GM19452 (cell line): ENCODE data around the gene SELENOF.
"Not testable (repeated sequence)": the region's sequence is repeated elsewhere in the genome, so short reads cannot be mapped to it uniquely, and the experiment has no call there.

Experiments
- ATAC-seq: cut with Tn5 transposase; IDR thresholded peaks from one replicate; pipeline ENCODE4 v1.9.1; 2021; ENCODE audit not compliant: unreplicated experiment

The SELENOF gene

GRCh38 chr1:86922445-86922844, 8.5 kb upstream of the SELENOF start:
- no peak for ATAC-seq

- ATAC-seq: no peak
These were observed 2.8 kb upstream of the SELENOF start for GRCh38 chr1:86916752-86917151.

DNA sequence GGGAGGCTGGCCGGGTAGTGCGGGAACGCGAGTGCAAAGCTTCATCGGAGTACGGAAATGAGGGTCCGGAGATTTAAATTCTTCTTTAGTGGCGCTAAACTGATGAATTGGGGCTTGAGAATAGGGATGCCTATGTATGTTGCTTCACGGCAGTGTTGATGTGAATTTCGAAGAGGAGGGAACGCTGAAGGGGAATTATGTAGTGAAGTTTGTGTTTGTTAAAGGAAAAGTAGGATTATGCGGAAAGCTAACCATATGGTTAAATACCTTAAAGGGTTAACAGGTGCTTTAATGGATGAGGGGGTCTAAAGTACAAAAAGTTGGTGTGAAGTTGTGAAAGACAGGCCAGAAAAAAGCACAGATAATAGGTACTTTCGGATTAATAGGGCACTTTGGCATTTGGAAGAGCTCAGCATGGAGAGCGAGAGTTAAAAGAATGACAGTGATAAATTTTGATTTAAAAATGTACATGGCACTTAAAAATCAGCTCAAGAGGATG, 1.9 kb upstream of the SELENOF start:
- no peak for ATAC-seq

DNA sequence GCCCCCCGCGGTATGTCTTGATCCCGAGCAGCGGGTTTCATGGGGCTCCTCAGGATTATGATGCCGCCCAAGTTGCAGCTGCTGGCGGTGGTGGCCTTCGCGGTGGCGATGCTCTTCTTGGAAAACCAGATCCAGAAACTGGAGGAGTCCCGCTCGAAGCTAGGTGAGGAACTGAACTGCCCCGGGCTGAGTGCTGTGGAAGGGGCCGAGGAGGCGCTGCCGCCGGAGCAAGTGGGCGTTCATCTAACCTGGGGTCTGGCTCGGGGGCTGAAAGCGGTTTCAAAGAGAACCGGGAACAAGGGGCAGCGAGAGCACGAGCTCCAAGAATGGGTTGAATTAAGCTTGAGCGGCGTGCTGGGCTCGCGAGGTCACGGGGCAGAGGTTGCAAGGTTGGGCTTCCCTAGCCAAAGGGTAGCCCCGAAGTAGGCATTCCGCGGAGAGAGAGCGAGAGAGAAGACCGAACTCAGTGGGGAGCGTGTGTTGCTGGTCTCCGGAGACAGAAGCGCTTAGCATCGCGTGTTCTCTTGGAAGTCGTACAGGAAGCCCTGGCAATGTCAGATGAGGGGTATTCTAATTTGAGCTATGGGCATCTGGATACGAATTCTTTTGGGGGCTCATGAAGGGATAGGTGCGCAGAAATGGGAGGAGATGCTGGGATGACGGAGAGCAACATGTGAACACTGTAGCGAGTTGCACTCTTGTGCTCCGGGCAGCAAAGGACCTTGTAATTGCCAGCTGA, 1.2 kb upstream of the SELENOF start:
- peak; percentile 22 for ATAC-seq

GRCh38 chr1:86914601-86914997, 673 bp upstream of the SELENOF start, which contains the start of gene HS2ST1:
Gene HS2ST1, plus strand, starts transcription at chr1:86914635.
- ATAC-seq: no peak

DNA sequence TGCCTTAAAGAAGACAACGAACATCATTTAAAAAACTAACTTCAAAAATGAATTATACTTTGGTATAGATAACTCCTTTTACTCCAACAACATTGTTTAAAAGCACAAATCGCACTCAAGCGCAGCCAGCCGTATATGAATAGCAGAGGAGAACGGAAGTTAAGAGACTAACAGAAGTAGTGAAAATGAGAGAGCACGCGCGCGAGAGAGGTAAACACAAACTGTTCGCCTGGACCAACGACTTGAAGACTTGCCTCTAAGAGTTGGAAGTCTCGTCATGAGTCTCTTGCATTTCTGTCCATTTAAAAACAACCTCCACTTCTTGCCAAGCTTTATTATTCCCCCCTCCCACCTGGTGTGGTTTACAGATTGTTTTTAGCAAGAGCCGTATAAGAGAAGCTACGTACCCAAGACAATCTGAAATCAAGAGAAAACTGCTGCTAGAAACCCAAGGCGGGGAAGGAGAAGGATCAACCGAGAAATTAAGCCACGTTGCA, 479 bp downstream of the SELENOF start:
- peak; percentile 17 for ATAC-seq

GRCh38 chr1:86912281-86912900, 1.5 kb downstream of the SELENOF start:
- no peak for ATAC-seq

- no peak for ATAC-seq
These were observed 7.5 kb downstream of the SELENOF start for GRCh38 chr1:86906419-86906818.

- ATAC-seq: no peak
These were observed 8.1 kb downstream of the SELENOF start for GRCh38 chr1:86905875-86906274.

DNA sequence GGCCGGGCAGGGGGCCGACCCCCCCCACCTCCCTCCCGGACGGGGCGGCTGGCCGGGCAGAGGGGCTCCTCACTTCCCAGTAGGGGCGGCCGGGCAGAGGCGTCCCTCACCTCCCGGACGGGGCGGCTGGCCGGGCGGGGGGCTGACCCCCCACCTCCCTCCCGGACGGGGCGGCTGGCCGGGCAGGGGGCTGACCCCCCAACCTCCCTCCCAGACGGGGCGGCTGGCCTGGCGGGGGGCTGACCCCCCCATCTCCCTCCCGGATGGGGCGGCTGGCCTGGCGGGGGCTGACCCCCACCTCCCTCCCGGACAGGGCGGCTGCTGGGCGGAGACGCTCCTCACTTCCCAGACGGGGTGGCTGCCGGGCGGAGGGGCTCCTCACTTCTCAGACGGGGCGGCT, 14.5 kb downstream of the SELENOF start:
- not testable (repeated sequence) for ATAC-seq

DNA sequence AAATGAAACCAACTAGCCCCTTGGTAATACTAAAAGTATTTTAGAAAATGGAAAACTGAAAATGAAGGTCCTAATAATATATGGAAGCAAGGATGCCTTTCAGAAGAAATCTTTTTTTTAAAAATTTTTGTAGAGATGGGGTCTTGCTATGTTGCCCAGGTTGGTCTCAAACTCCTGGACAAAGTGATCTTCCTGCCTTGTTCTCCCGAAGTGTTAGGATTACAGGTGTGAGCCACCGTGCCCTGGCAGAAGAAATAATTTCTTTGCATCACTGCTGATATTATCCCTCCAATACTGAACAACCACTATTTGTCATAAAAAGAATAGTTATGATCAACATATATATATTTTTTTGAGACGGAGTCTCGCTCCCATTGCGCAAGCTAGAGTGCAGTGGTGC, 25.6 kb downstream of the SELENOF start:
- no peak for ATAC-seq

- ATAC-seq: no peak
These were observed 26.3 kb downstream of the SELENOF start for GRCh38 chr1:86887479-86888162.

DNA sequence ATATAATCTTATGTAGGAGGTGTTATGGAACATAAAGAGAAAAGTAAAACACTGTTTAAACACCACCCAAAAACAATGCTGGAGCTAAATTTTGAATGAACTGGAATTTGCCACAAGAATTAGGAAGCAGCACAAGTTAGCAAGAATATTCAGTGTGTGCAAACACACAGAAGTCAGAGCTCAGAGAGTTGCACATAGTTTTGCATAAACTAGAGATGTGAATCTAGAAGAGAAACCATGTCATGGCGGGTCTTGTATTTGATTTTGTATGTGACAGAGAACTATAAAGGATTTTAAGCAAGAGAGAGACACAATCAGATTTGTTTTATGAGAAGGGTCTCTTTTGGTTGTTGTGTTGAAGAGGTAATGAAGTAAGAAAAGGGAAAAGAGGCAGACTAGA, 38.2 kb downstream of the SELENOF start:
- no peak for ATAC-seq

DNA sequence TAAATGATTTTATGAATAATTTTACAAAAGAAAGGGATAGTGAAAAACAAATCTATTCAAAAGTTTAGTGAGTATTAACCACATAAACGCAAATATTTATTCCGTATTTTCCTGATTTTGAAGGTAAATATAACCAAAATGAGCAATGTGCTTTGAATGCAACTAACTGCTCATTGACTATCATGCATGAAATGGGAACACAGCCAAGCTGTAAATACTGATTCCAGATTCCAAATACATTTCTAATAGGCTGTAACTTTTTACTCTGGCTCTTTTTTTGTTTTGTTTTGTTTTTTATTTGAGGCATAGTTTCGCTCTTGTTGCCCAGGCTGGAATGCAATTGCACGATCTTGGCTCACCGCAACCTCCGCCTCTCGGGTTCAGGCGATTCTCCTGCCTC, 41.8 kb downstream of the SELENOF start:
- ATAC-seq: no peak

DNA sequence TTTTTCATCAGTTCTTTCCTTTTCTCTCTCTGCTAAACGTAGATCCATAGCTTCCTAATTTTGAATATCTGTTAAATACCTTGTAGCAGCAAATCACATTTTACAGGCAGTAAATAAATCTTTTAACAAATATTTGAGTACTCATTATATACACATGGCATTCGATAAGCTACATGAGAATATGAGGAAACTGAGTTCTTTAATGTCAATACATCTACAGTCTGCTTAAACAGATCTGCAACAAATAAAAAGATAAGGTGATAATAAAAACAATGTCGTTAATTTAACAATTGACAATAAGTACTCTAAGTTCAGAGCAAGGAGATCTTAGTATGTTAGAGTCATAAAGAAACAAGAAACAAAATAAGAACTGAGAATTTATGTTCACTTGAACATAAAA, 42.9 kb downstream of the SELENOF start:
- ATAC-seq: no peak

DNA sequence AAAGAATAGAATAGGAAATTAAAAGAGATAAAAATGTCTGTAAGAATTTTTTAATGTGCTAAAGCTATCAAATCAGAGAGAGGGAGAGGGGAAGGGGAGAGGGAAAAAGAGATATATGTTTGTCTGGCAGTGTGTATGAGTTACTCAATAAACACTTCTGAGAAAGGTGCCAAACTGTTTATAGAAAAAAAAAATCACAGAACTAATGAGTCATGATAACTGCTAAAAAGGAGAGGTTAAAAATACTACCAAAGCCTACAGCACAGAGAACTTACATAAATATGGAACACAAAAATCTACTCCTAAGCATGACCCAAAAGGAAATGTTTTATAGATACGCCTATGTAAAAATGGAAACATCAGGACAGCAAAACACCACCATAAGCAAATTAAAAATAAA, 45.4 kb downstream of the SELENOF start:
- no peak for ATAC-seq

GRCh38 chr1:86867278-86867677, 46.6 kb downstream of the SELENOF start:
- ATAC-seq: not testable (repeated sequence)

DNA sequence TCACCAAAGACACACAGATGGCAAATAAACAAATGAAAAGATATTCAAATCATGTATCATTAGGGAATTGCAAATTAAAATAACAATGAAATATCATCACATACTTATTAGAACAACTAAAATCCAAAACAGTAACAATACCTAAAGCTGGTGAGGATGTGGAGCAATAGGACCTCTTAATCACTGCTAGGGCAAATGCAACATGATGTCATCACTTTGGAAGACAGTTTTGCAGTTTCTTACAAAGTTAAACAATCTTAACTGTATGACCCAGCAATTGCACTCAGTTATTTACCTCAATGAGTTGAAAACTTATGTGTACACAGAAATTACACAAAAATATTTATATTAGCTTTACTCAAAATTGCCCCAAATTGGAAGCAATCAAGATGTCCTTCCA, 47.3 kb downstream of the SELENOF start:
- ATAC-seq: peak; percentile 37

GRCh38 chr1:86865973-86866637, 47.8 kb downstream of the SELENOF start:
- peak; percentile 51 for ATAC-seq

DNA sequence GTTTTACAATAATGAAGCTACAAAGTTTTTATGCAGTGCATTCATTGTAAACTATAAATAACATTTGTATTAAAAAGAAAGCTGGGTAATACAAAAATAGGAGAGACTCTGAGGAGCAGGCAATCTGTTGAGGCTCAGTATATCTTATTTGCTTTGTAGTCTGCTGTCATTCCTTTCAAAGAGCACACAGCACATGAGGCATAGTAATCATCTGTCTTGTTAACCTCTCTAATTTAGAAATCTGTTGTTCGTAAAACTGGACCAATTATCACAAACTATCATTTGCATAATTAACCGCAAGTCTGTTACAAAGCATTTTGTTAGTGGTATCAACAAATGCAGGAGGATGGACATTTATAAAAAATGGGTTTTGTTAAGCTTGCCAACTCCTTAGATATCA, 51.0 kb downstream of the SELENOF start:
- ATAC-seq: no peak

DNA sequence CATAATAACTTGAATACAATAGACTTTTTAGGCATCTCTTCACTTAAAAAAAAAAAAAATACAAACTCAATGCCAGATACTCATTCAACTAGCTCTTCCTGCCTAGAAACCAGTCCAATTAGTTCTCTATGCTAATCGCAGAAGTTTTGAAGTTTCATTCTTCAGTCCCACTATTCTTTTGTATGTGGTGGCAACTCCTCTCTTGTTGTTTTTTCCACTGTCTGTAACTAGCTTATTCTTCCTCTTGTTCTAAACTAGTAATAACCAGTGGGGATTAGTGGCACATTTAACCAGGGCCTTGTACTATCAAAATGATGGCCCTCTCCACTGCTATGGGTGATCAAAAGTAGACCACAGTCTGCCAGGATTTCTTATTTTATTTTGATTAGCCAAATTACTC, 52.5 kb downstream of the SELENOF start:
- ATAC-seq: no peak
